Prostate gland (tissue), 2 donors: ENCODE data around the gene COLQ. TPM values are rescaled to one million over a fixed set of nuclear protein-coding genes. Genes with fewer than 3 reads are reported as not detected.

Experiments used
- DNase-seq: peaks from one replicate; pipeline ENCODE4 v3.0.0-alpha.2; 2019; ENCODE audit warnings: low spot score
- H3K27ac ChIP-seq, 2 donors: fragments of 200-600 bp; sonication (generic); 2 replicates each; pipeline ENCODE4 v1.5.1; 2017 to 2019
- H3K27me3 ChIP-seq: fragments of 200-600 bp; sonication (generic); replicated peaks from 2 replicates; pipeline ENCODE4 v1.5.1; 2019; ENCODE audit not compliant: insufficient read depth
- H3K36me3 ChIP-seq, 2 donors: fragments of 200-600 bp; sonication (generic); 1 replicate in 1 of 2; 2 replicates in 1 of 2; pipeline versions ENCODE4 v1.5.1 to v1.8.1; 2017 to 2019
- H3K4me1 ChIP-seq: fragments of 200-600 bp; sonication (generic); replicated peaks from 2 replicates; pipeline ENCODE4 v1.5.1; 2019
- H3K4me3 ChIP-seq, 2 donors: fragments of 200-600 bp; sonication (generic); 2 replicates each; pipeline ENCODE4 v1.5.1; 2017 to 2019
- H3K9me3 ChIP-seq: fragments of 200-600 bp; sonication (generic); 2 replicates; pipeline ENCODE4 v1.5.1; 2017
- POLR2A ChIP-seq: fragments of 450-650 bp; IDR thresholded peaks from one replicate; pipeline ENCODE4 v1.6.1; 2016; ENCODE audit warnings: antibody characterized with exemption, mild to moderate bottlenecking
- POLR2AphosphoS5 ChIP-seq: sonication (generic); formaldehyde crosslinking; IDR thresholded peaks from one replicate; pipeline ENCODE4 v1.6.1; 2017; ENCODE audit warnings: antibody characterized with exemption
- WGBS: methylation state at CpG from one replicate; pipeline ENCODE4 v1.1.5; 2018; 5-methylcytosine and 5-hydroxymethylcytosine counted together
- intact Hi-C: fragments of 100-400 bp; cut with DNase I; formaldehyde crosslinking; loops from one replicate; pipeline ENCODE4 v1.14.2; 2022
- total RNA-seq, 2 donors: library from RNA; depleted of rRNA; stranded (reverse); fragments of >200 nt; gene quantifications; one replicate each; pipeline ENCODE4 v1.1.0, GENCODE V29; 2016
- TF ChIP-seq, protein P1 (sequence below), 4 experiments: fragments of 200-600 bp in 2 of 4; fragments of 450-650 bp in 2 of 4; sonication (generic) in 2 of 4; IDR thresholded peaks; 1 replicate in 3 of 4; 2 replicates in 1 of 4; pipeline ENCODE4 v1.5.1; 2016 to 2019; ENCODE audit warnings: antibody characterized with exemption in 4 of 4, mild to moderate bottlenecking in 2 of 4, moderate library complexity in 2 of 4

The COLQ gene
- total RNA-seq, 2 donors from 2014 or later, result 0.87 to 3.9 TPM

DNA sequence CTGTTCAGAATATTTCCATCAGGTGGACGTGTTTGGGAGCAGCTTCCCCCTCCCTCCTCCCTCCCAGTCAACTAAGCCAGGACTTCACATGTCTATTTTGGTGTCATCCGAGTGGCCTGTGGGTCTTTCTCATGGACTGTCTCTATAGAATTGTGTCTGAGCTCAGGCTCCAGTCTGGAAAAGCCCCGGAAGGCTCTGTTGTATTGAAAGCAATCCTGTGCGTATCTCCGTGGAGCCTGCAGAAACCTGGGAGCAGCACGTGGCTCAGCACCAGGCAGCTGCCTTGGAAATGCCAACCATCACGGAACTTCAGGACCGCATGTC lies 25.2 kb downstream of the COLQ start:
- H3K4me1 ChIP-seq, result no peaks in the 10 kb centered on the region
- WGBS, result 67% methylated on average over 8 of the region's 8 CpGs
- H3K9me3 ChIP-seq, result no peaks in the 10 kb centered on the region
- no peaks in the 10 kb centered on the region for H3K36me3 ChIP-seq
- H3K27me3 ChIP-seq, result no peaks in the 10 kb centered on the region
- TF ChIP-seq, protein P1, sequence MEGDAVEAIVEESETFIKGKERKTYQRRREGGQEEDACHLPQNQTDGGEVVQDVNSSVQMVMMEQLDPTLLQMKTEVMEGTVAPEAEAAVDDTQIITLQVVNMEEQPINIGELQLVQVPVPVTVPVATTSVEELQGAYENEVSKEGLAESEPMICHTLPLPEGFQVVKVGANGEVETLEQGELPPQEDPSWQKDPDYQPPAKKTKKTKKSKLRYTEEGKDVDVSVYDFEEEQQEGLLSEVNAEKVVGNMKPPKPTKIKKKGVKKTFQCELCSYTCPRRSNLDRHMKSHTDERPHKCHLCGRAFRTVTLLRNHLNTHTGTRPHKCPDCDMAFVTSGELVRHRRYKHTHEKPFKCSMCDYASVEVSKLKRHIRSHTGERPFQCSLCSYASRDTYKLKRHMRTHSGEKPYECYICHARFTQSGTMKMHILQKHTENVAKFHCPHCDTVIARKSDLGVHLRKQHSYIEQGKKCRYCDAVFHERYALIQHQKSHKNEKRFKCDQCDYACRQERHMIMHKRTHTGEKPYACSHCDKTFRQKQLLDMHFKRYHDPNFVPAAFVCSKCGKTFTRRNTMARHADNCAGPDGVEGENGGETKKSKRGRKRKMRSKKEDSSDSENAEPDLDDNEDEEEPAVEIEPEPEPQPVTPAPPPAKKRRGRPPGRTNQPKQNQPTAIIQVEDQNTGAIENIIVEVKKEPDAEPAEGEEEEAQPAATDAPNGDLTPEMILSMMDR (IDR thresholded peaks at IDR 0.05), result no peak
- TF ChIP-seq POLR2AphosphoS5 (no peak), POLR2A (no peak)
- H3K27ac ChIP-seq, result peak overlapping the region; percentile 11 to 32
- no peak overlapping the region for H3K4me3 ChIP-seq
- DNase-seq, result no peak
- intact Hi-C loops, result loop anchor here (2.0 kb wide), 1 partner anchor 24 kb away; the partner anchor contains the start of gene COLQ

DNA sequence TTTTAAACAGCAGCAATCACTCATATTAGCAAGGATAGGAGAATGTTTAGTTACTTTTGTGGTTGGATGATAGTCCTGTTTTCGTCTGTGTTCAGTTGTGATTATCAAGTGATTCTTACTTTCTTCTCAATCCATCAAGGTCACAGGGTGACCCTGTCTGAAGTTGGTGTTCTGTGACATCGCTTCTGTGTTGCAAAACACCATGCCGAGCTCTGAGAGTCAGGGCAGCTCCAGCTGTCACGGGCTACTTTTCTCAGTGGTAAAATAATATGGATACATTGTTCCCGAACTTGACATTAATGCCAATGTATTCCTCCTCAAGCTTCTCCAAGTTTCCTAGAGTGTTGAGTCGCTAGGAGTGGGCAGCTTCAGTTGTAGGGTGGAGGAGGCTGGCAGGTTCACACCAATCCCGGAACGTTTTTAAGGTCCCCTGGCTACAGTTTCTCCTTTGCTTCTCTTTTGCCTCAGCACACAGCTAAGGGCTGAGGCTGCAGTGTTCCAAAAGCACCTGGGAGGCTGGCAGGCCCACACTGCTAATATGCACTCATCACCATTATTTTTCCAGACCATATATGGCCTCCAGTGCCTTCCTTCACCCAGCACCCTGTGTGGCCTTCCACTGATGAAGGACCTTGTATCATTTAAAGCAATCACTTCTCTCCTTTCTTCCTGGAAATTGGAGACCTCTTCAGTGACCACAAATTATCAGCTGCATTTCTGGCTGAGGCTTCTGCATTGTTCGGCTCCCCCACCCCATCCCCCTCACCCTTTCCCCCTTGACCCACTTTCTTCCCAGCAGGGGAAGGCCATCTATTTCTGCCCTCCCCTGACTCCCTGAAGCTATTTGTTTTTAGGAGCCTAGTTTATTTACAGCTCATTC lies 25.8 kb downstream of the COLQ start:
- Histone ChIP-seq H3K4me3 (no peak overlapping the region), H3K27ac (peak overlapping the region; percentile 11 to 32), H3K27me3 (no peaks in the 10 kb centered on the region), H3K4me1 (no peaks in the 10 kb centered on the region), H3K9me3 (no peaks in the 10 kb centered on the region), H3K36me3 (no peaks in the 10 kb centered on the region)
- no peak for DNase-seq
- no peak for TF ChIP-seq POLR2AphosphoS5
- intact Hi-C loops, result loop anchor here (2.0 kb wide), 1 partner anchor 25 kb away; the partner anchor contains the start of gene COLQ
- WGBS, result 62% methylated on average over 9 of the region's 9 CpGs

DNA sequence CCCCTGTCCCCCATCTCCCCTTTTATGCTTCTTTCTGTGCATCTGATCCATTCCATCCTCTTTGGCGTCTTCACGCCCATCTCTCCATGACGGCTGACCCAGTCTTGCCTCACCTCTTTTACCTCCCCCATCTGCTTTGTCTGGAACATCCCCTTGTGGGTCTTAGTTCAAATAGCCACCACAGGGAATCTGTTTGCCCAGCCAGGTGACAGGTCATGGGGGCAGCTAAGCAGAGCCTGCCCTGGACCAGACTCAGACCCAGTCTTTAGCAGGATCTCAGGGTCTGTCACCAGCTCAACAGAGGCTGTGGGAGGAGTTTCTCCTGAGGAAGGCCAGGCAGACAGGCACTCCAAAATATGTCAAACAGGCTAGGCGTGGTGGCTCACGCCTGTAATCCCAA lies 28.1 kb downstream of the COLQ start:
- intact Hi-C loops, result no loop called here
- 95% methylated on average over 5 of the region's 5 CpGs for WGBS
- H3K4me1 ChIP-seq, result no peaks in the 10 kb centered on the region

DNA sequence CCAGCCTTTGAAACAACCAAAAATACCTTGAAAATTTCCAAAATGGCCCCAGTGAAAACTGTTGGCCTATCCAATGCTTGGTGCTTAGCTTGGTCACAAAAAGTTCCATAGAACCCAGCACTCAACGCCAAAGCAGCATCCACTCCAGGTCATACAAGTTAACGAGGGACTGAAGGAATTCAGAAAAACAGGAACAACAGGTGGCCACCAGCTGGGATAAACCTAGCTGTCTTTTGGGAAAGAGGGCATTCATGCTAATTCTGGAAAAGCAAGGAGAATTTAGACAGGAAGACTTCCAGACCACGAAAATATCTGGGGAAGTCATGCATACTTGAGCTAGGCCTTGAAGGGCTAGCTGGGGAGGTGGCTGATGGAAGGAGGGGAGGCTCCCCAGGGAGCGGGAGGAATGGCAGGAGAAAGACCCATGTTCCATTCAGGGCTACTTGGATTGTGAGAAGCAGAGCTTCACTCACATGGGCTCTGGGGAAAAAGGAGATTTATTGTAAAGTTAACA lies 28.6 kb downstream of the COLQ start:
- Histone ChIP-seq H3K4me3 (no peak overlapping the region), H3K36me3 (no peaks in the 10 kb centered on the region), H3K27me3 (no peaks in the 10 kb centered on the region), H3K4me1 (no peaks in the 10 kb centered on the region), H3K9me3 (no peaks in the 10 kb centered on the region), H3K27ac (no peak overlapping the region)
- no peak for DNase-seq
- TF ChIP-seq, protein P1 (IDR thresholded peaks at IDR 0.05), result no peak
- TF ChIP-seq POLR2AphosphoS5 (no peak), POLR2A (no peak)
- WGBS, result 84% methylated on average over 4 of the region's 4 CpGs
- intact Hi-C loops, result no loop called here

More for the DNA sequence above, 28.1 kb downstream of the COLQ start:
- Histone ChIP-seq H3K27me3 (no peaks in the 10 kb centered on the region), H3K27ac (no peak overlapping the region), H3K9me3 (no peaks in the 10 kb centered on the region), H3K4me3 (no peak overlapping the region), H3K36me3 (no peaks in the 10 kb centered on the region)
- no peak for TF ChIP-seq POLR2AphosphoS5
- TF ChIP-seq, protein P1 (IDR thresholded peaks at IDR 0.05), result no peak
- no peak for TF ChIP-seq POLR2A
- DNase-seq, result no peak

DNA sequence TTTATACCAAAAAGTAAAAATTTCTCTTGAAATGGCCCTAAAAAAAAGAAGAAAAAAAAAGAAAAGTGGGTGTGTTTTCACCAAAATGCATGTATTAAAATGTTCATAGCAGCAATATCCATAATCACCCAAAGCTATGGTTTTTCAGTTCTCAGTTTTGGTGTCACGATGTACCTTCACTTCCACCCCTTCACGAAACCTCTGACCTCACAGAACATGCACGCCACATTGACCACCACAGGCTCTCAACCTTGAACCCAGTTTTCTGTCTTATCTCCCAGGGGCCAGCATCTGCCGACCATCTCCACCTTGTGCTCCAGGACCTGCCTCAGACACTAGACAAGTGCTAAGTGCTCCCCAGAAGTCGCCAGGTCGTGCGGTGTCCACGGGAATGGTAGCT lies 30.4 kb downstream of the COLQ start:
- Histone ChIP-seq H3K27ac (no peak overlapping the region), H3K36me3 (no peaks in the 10 kb centered on the region), H3K9me3 (no peaks in the 10 kb centered on the region), H3K4me3 (no peak overlapping the region), H3K4me1 (no peaks in the 10 kb centered on the region), H3K27me3 (no peaks in the 10 kb centered on the region)
- TF ChIP-seq POLR2AphosphoS5 (no peak), POLR2A (no peak)
- TF ChIP-seq, protein P1 (IDR thresholded peaks at IDR 0.05), result no peak
- DNase-seq, result no peak
- WGBS, result 96% methylated on average over 8 of the region's 8 CpGs
- intact Hi-C loops, result no loop called here
